ENCODE measurements around the gene CDK5R2. TPM values are rescaled to one million over a fixed set of nuclear protein-coding genes. Genes with fewer than 3 reads are reported as not detected.

CDK5R2 gene
- polyA plus RNA-seq, 2 donors: not detected

Other genes starting within 250 kb of the CDK5R2 start
- 10 to 100 TPM; 11.5 to 20.0 TPM for gene TTLL4, start 248.8 kb upstream of the CDK5R2 start, polyA plus RNA-seq
- 1 to 10 TPM; 3.3 to 5.4 TPM for gene CYP27A1, start 177.5 kb upstream of the CDK5R2 start, polyA plus RNA-seq
- gene PRKAG3, start 127.9 kb upstream of the CDK5R2 start, polyA plus RNA-seq: under 1 TPM in 1 of 2 donors, not detected in 1; 0.02 TPM
- under 1 TPM; 0.31 to 0.76 TPM for gene WNT6, start 99.9 kb upstream of the CDK5R2 start, polyA plus RNA-seq
- 10 to 100 TPM in 1 of 2 donors, 1 to 10 TPM in 1; 9.6 to 13.7 TPM for gene WNT10A, start 78.8 kb upstream of the CDK5R2 start, polyA plus RNA-seq
- gene FEV, start 25.5 kb downstream of the CDK5R2 start, polyA plus RNA-seq: not detected
- gene CRYBA2, start 33.8 kb downstream of the CDK5R2 start, polyA plus RNA-seq: under 1 TPM; 0.47 to 0.49 TPM
- under 1 TPM in 1 of 2 donors, not detected in 1; 0.01 TPM for gene CFAP65, start 81.8 kb downstream of the CDK5R2 start, polyA plus RNA-seq
- under 1 TPM; 0.06 to 0.31 TPM for gene IHH, start 101.3 kb downstream of the CDK5R2 start, polyA plus RNA-seq
- gene NHEJ1, start 201.1 kb downstream of the CDK5R2 start, polyA plus RNA-seq: 1 to 10 TPM; 4.4 to 5.9 TPM
- 1 to 10 TPM; 1.2 to 3.4 TPM for gene SLC23A3, start 210.4 kb downstream of the CDK5R2 start, polyA plus RNA-seq
- 10 to 100 TPM; 39.5 to 50.6 TPM for gene CNPPD1, start 217.3 kb downstream of the CDK5R2 start, polyA plus RNA-seq
- 10 to 100 TPM; 28.4 to 38.6 TPM for gene RETREG2, start 218.6 kb downstream of the CDK5R2 start, polyA plus RNA-seq
- 10 to 100 TPM; 45.2 to 53.6 TPM for gene ZFAND2B, start 247.1 kb downstream of the CDK5R2 start, polyA plus RNA-seq

Data from esophagus (tissue), 2 donors.